ENCODE measurements around the gene SMARCC1.

SMARCC1 gene

GRCh38 chr3:47692158-47692557 lies 89.5 kb downstream of the SMARCC1 start:
- DNase-seq = no peak

GRCh38 chr3:47688488-47688887 lies 93.2 kb downstream of the SMARCC1 start:
- DNase-seq = no peak

DNA sequence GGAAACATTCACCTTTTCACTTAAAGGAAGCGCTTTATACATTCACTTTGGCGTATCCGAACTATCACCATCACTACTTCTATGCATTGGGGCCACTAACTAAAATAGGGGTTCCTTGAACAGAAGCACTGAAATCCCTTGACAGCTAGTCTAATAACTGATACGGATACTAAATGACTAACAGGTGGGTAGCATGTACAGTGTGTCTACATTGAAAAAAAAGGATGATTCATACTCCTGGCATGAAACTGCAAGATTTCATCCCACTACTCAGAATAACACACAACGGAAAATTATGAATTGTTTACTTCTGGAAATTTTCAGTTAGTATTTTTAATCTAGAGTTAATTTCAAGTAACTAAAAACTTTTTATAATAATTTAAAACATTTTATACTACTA lies 96.7 kb downstream of the SMARCC1 start:
- no peak for DNase-seq

DNA sequence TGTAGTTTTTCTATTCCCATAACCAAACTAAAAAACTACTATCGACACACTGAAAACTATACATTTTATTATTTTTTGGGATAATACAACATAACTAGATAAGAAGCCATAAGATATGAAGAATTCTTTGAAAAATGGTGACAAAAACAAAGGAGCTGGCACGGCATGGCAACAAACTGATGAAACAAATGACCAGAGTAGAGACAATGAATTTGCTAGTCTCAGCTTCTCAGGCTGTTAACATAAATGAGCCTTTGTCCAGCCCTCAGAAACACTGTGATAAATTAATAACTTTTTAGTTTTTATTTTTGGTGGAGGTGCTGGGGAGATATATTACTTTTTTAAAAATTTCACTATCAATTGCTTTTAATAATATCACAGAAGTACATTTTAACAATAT lies 100.7 kb downstream of the SMARCC1 start:
- no peak for DNase-seq

- DNase-seq = no peak
These were observed 103.0 kb downstream of the SMARCC1 start for GRCh38 chr3:47678446-47679338.

DNA sequence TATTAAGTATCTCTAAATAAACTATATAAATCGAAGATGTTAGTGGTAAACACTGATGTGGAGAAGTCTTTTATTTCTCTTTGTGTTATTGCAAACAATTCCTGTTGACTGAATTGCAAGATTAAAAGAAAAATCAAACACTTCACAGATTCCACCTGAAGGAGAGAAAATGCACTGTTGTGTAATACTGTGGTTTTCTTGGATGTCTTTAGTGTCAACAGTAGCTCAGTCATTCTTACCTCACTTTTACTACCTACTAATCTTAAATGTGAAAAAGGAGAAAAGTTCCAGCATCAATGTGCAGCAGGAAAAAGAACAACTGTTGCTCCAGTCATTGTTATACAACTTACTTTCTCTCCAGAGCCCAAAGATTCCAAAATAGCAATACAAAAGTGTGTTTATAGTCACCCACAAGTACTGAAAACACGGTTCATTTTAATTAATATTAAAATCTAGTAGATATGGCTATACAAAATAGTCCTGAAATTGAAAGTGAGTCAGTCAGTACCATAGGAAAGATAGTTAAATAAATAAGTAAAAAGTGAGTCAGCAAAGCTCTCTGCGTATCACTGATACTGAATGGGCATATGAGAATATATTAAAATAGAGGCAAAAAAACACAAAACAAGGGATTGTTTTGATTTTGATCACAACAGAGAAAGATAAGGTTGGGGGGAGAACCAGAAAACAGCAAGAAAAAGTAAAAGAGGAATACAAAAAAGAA lies 112.5 kb downstream of the SMARCC1 start:
- DNase-seq = no peak

GRCh38 chr3:47666118-47666517 lies 115.6 kb downstream of the SMARCC1 start:
- no peak for DNase-seq

GRCh38 chr3:47664519-47664918 lies 117.2 kb downstream of the SMARCC1 start:
- no peak for DNase-seq

- no peak for DNase-seq
These were observed 118.0 kb downstream of the SMARCC1 start for GRCh38 chr3:47663630-47664240.

GRCh38 chr3:47661121-47661752 lies 120.5 kb downstream of the SMARCC1 start:
- no peak for DNase-seq

DNA sequence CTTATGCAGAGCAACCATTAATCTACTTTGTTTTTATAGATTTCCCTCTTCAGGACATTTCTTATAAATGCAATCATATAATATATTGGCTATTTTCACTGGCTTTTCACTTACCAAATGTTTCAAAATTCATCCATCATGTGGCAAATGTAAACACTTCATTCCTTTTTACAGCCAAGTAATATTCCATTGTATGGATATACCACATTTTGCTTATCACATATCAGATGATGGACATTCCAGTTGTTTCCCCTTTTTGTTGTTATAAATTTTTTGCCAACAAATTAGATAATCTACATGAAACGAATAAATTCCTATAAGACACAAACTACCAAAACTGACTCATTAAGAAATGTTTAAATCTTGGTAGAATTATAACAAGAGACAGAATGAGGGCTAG lies 123.2 kb downstream of the SMARCC1 start:
- no peak for DNase-seq

DNA sequence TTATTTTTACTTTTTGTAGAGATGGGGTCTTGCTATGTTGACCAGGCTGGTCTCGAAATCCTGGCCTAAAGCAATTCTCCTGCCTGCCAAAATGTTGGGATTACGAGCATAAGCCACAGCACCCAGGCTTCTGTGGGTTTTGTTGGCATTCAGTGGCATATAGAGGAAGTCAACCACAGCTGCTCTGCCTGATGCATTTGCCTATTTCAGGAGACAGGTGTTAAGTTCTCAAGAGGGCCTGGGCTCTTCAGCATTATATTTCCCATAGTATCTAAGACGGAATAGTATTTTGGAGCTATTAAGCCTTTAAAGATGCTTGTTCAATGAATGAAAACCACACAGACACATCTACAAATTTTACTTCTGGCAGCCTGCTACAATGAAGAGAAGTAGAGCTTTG lies 129.6 kb downstream of the SMARCC1 start:
- no peak for DNase-seq

DNA sequence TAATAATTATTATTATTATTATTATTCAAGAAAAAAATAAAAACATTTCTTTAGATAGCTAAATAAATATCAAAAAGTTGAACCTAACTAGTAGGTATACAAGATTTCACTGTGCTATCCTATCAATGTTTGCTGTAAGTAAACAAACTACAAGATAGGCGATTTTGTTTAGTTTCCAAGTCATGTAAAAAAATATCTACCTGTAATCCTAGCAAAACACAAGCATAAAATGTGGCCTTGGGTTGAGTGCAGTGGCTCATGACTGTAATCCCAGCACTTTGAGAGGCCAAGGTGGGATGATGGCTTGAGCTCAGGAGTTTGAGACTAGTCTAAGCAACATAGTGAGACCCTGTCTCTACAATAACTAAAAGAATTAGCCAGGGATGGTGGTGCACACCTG lies 131.4 kb downstream of the SMARCC1 start:
- DNase-seq = no peak

DNA sequence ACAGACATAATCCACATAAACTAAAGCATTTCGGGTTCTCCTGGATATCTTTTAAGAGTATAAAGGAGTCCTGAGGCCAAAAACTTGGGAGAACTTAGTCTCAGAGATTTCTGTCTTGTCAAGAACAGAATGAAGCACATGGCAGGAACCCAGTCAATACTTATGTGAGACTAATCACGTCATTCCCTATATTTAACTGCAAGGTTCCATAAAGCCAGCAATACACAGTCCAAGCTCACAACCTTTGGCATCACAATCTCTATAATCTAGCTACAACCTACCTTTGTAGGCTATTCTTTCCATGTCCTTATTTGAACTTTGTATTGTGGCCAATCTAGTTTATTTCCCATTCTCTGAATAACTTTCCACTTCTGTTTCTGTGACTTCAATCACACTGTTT lies 134.1 kb downstream of the SMARCC1 start:
- DNase-seq = no peak

- no peak for DNase-seq
These were observed 135.3 kb downstream of the SMARCC1 start for GRCh38 chr3:47646362-47646761.

DNA sequence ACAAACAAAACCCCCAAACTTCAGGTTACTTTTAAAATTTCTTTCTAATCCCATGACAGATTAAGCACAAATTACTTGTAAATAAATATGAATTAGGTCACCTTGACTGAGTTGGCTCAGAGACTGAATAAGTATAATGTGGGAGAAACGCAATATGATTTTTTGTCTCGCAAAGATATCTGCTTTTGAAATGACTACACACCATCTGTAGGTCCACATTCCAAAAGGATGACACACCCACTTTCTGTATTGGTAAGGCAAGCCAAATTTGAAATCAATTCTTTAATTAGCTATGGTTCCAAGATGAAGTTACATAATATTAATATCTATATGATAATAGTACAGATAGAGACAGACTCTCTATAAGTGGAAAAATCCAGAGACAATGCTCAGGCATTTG lies 136.1 kb downstream of the SMARCC1 start:
- no peak for DNase-seq

DNA sequence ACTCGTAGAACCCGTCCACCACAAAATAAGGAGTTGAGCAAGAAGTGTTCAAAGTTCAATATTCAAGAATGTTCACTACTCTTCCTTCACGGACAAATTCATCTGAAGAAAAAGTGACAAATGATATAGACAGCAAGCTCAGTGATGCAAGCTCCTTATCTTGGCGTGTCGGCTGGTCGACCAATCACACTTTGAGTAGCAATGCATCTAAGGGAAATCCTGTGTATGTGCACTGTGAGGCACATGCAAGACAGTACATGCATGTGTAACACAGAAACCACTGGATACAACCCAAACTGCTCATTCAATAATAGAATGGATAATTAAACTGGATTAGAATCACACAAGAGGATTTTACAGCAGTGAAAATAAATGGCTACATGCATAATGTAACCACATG lies 138.6 kb downstream of the SMARCC1 start:
- DNase-seq = no peak

DNA sequence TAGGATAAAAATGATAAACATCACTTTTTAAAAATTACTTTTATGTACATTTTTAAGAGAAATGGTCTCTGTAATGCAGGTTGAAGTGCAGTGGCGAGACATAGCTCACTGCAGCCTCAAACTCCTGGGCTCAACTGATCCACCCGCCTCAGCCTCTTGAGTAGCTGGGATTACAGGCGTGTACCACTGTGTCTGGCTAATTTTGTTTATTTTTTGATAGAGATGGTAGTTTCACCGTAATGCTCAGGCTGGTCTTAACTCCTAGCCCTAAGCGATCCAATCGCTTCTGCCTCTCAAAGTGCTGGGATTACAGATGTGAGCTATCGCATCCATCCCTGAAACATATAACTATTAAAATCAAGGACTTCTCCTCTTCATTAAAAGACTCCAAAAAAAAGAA lies 140.0 kb downstream of the SMARCC1 start:
- DNase-seq = no peak

DNA sequence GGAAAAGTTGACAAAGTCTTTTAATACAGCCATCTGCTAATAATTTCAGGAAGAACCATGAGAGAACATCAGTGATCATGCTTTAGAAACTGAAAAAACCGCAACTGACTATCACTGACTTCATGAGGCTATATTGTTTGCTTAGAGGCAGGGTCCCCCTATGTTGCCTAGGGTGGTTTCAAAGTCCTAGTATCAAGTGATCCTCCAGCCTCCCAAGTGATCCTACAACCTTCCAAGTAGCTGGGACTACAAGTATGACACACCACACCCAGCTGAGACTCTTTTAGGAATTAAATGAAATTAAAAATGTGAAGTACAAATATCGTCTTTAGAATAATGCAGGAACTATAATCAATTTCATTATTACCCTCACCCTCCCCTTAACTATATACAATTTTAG lies 144.8 kb downstream of the SMARCC1 start:
- no peak for DNase-seq

DNA sequence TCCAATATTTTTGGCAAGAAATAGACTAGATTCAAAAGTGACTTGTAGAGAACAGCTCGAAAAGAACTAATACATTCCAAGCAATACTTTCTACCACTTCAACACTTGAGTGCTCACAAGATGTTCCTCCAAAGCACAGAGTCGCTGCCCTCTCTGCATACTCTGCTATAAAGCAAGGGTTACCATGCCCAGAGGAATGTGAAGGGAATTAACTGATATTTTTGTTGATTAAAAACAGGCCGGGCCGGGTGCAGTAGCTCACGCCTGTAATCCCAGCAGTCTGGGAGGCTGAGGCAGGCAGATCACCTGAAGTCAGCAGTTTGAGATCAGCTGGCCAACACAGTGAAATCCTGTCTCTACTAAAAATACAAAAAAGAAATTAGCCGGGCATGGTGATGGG lies 145.5 kb downstream of the SMARCC1 start:
- no peak for DNase-seq

DNA sequence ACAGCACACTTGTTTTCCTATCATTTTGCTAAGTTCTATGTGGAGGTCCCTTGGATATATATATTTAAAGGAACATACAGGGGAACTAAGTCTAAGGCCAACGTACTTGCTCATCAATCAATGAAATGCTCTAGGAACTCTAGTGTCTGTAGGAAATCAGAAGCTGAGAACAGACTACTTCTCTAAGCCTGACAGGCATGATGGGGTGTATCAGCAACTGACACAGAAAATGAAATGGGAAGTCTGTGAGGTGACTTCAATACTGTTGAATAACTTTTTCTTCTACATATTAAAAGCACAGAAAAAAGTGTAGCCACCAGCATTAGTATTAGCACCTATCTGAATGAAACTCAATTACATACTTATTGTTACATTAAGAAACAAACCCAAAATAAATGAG lies 146.2 kb downstream of the SMARCC1 start:
- DNase-seq = no peak

DNA sequence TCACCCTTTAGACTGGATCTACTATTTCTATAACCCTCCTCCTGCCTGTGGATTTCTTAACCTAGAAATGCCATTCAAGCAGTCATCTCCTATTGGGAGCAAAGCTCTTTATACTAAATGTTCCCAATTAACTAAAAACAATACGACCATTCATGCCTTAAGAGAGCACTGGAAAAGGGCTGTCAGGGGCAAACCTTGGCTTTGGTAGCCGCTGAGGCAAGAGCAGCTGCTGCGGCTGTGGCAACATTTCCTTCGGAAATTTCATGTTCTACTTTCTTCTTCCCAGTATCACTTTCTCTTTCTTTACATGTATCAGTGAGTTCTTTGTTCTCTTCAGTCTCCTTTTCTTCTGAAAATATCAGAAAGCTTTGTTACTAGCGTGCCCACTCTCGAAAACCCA lies 146.7 kb downstream of the SMARCC1 start:
- no peak for DNase-seq

DNA sequence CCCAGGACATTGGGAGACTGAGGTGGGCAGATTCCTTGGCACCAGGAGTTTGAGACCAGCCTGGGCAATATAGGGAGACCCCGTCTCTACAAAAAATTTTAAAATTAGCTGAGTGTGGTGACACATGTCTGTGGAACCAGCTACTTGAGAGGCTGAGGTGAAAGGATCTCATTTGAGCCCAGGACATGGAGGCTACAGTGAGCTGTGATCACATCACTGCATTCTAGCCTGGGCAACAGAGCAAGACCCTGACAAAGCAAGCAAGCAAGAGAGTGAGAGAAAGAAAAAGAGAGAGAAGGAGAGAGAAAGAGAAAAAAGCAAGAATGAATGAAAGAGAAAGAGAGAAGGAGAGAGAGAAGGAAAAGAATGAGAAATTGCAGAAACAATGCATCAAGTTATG lies 150.9 kb downstream of the SMARCC1 start:
- DNase-seq = no peak

All from right hindlimb (tissue), 1 donor.